RWPE2 (cell line): ENCODE measurements around the gene ARHGAP10.

Experiments used
- ATAC-seq: fragments of 200-7000 bp; cut with Tn5 transposase; 3 replicates; pipeline ENCODE4 v1.9.1; 2021; ENCODE audit warnings: low read depth
- DNase-seq: peaks from one replicate; pipeline ENCODE4 v3.0.0-alpha.2; 2020; ENCODE audit warnings: low spot score
- H3K27ac ChIP-seq: fragments of 450-650 bp; 2 replicates; pipeline ENCODE4 v1.5.1; 2017; ENCODE audit warnings: mild to moderate bottlenecking; ENCODE audit not compliant: poor library complexity, severe bottlenecking
- H3K27me3 ChIP-seq: fragments of 250-450 bp; sonication (Bioruptor Pico); 2 replicates; pipeline ENCODE4 v1.5.1; 2021; ENCODE audit warnings: mild to moderate bottlenecking, moderate library complexity; ENCODE audit not compliant: insufficient read depth, poor library complexity, severe bottlenecking
- H3K36me3 ChIP-seq: fragments of 250-450 bp; sonication (Bioruptor Pico); 2 replicates; pipeline ENCODE4 v1.5.1; 2020; ENCODE audit warnings: low read depth, mild to moderate bottlenecking, moderate library complexity
- H3K4me1 ChIP-seq: fragments of 250-450 bp; sonication (Bioruptor Pico); 2 replicates; pipeline ENCODE4 v1.5.1; 2021; ENCODE audit warnings: mild to moderate bottlenecking, moderate library complexity; ENCODE audit not compliant: insufficient read depth, poor library complexity, severe bottlenecking
- H3K4me3 ChIP-seq: fragments of 250-450 bp; sonication (Bioruptor Pico); 2 replicates; pipeline ENCODE4 v1.5.1; 2021; ENCODE audit warnings: mild to moderate bottlenecking, moderate library complexity; ENCODE audit not compliant: severe bottlenecking
- H3K9me3 ChIP-seq: fragments of 250-450 bp; sonication (Bioruptor Pico); 2 replicates; pipeline ENCODE4 v1.5.1; 2021; ENCODE audit warnings: mild to moderate bottlenecking, moderate library complexity; ENCODE audit not compliant: severe bottlenecking
- TF ChIP-seq, protein P1 (sequence below): fragments of 450-650 bp; IDR thresholded peaks from one replicate; pipeline ENCODE4 v1.5.1; 2017; ENCODE audit warnings: mild to moderate bottlenecking, moderate library complexity; ENCODE audit not compliant: poor library complexity, severe bottlenecking

ARHGAP10 gene

GRCh38 chr4:147865926-147866325, 134.0 kb downstream of the ARHGAP10 start:
- Histone ChIP-seq H3K27me3 (no peaks in the 10 kb centered on the region), H3K4me1 (no peaks in the 10 kb centered on the region), H3K36me3 (peaks cover 20% of the 10 kb centered on the region), H3K9me3 (no peaks in the 10 kb centered on the region), H3K27ac (no peak overlapping the region), H3K4me3 (no peak overlapping the region)
- no peak for ATAC-seq
- TF ChIP-seq, protein P1, sequence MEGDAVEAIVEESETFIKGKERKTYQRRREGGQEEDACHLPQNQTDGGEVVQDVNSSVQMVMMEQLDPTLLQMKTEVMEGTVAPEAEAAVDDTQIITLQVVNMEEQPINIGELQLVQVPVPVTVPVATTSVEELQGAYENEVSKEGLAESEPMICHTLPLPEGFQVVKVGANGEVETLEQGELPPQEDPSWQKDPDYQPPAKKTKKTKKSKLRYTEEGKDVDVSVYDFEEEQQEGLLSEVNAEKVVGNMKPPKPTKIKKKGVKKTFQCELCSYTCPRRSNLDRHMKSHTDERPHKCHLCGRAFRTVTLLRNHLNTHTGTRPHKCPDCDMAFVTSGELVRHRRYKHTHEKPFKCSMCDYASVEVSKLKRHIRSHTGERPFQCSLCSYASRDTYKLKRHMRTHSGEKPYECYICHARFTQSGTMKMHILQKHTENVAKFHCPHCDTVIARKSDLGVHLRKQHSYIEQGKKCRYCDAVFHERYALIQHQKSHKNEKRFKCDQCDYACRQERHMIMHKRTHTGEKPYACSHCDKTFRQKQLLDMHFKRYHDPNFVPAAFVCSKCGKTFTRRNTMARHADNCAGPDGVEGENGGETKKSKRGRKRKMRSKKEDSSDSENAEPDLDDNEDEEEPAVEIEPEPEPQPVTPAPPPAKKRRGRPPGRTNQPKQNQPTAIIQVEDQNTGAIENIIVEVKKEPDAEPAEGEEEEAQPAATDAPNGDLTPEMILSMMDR: no peak
- DNase-seq: no peak

DNA sequence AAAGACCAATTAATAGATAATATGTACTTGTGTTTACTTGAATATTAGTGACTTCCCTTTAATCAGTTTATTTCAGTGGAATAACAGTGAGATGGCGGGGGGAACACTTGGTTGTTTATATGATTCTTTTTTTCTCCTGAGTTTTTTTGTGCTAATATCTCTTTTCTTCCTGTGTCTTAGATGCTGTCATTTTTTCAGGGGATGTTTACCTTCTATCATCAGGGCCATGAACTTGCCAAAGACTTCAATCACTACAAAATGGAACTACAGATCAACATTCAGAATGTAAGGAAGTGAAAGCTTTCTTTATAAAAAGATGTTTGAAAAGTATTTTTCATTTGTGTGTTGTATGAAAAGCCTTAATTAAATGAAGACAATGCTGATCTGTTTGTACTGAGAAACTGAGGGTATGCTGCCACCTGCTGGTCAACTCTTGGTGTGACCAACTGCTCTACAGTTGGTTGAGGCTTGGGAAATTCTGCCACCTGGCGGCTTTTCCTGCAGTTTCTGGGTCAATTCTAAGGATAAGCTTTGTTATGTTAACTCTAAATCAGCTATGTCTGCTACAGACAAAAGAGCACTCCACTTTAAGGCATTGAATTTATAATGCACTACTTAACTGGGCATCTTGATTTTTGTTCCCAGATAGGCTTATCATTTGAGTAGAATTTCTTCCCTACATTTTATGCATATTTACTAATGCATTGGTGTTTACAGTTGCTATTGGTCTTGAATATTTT, 134.8 kb downstream of the ARHGAP10 start:
- Histone ChIP-seq H3K4me1 (no peaks in the 10 kb centered on the region), H3K27me3 (no peaks in the 10 kb centered on the region), H3K36me3 (peaks cover 20% of the 10 kb centered on the region), H3K9me3 (no peaks in the 10 kb centered on the region), H3K27ac (no peak overlapping the region), H3K4me3 (no peak overlapping the region)
- DNase-seq: peak; percentile 77
- TF ChIP-seq, protein P1: peak; percentile 99
- ATAC-seq: peak; percentile 96

- no peaks in the 10 kb centered on the region for H3K9me3 ChIP-seq
- H3K4me3 ChIP-seq: no peak overlapping the region
- TF ChIP-seq, protein P1: no peak
Measured at GRCh38 chr4:147874109-147874508, 142.2 kb downstream of the ARHGAP10 start.

DNA sequence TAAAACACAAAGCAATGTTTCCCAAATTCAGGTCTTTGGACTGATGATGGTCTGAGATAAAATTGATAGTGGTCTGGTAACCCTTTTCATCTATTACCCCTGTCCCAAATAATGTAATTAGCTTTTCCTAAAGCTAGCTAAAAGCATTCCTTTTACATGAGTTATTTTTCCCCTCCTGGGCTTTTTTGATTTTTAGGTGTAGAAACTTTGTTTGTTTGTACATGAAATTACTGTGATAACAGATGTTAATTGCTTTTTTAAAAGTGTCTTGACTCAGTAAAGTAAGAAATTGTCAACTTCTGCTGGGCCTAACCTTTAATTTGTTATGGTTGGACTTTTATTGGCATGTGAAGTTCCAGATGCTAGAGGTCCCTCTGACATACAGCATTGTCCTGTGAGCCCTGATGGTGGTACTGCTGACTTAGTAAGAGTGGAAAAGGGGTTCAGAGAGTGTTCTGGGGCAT, 145.5 kb downstream of the ARHGAP10 start:
- TF ChIP-seq, protein P1: no peak
- DNase-seq: no peak

More at GRCh38 chr4:147874109-147874508, 142.2 kb downstream of the ARHGAP10 start:
- no peak overlapping the region for H3K27ac ChIP-seq
- DNase-seq (no peak), ATAC-seq (no peak)
- peaks cover 23% of the 10 kb centered on the region for H3K36me3 ChIP-seq
- no peaks in the 10 kb centered on the region for H3K27me3 ChIP-seq
- no peaks in the 10 kb centered on the region for H3K4me1 ChIP-seq

DNA sequence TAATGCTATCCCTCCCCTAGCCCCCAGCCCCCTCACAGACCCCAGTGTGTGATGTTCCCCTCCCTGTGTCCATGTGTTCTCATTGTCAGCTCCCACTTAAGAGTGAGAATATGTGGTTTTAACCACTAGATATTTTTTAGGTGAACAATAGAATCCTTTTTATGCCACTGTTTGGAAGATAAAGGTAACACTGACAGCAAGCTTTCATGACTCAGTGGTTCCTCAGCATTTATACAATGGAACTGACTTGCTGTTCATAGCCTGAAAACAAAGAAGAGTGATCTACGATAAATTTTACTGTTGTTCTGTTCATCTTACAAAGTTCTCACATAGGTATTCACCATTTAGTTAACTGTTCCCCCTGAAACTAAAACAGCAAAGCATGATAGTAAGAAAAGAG, 147.8 kb downstream of the ARHGAP10 start:
- ATAC-seq (no peak), DNase-seq (no peak)
- TF ChIP-seq, protein P1: no peak
- H3K36me3 ChIP-seq: peaks cover 23% of the 10 kb centered on the region
- no peaks in the 10 kb centered on the region for H3K4me1 ChIP-seq
- no peaks in the 10 kb centered on the region for H3K9me3 ChIP-seq
- H3K27me3 ChIP-seq: no peaks in the 10 kb centered on the region
- H3K4me3 ChIP-seq: no peak overlapping the region
- no peak overlapping the region for H3K27ac ChIP-seq

More for the DNA sequence above, 145.5 kb downstream of the ARHGAP10 start:
- ATAC-seq: no peak
- H3K4me3 ChIP-seq: no peak overlapping the region
- no peaks in the 10 kb centered on the region for H3K4me1 ChIP-seq
- H3K9me3 ChIP-seq: no peaks in the 10 kb centered on the region
- no peak overlapping the region for H3K27ac ChIP-seq
- peaks cover 28% of the 10 kb centered on the region for H3K36me3 ChIP-seq
- no peaks in the 10 kb centered on the region for H3K27me3 ChIP-seq
